Measurements from ENCODE around the gene TKT. TPM values are rescaled to one million over a fixed set of nuclear protein-coding genes. Genes with fewer than 3 reads are reported as not detected.

TKT gene
- total RNA-seq, 1 donor from 2014 or later = 423 TPM

DNA sequence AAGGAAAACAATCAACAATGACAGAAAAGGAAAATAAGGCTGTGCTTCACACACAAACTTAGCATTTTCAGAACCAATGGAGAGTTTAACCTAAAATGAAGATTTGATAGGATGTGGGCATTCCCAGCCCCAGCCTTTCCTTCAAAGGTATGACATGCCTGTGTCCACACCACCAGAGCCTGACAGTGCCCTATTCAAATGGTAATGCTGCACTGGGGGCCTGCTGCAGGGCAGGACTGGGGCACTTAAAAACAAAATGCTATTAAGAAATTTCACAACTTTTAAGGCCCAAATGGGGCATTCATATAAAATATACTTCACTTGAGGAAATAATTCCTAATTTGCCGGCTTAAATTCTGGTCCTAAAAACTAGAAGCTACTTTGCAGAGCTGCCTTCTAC, 30.9 kb upstream of the TKT start:
- Histone ChIP-seq H3K27me3 (no peaks in the 10 kb centered on the region), H3K9me3 (no peaks in the 10 kb centered on the region), H3K4me1 (no peaks in the 10 kb centered on the region), H3K36me3 (peaks cover 0 to 45% of the 10 kb centered on the region in 2 donors), H3K4me3 (no peak overlapping the region), H3K27ac (no peak overlapping the region)
- intact Hi-C loops (cut with DNase I) = no loop called here
- DNase-seq (ENCODE audit: extremely low spot score in 2 of 2) = no peak
- TF ChIP-seq POLR2AphosphoS5 (IDR thresholded peaks at IDR 0.05; ENCODE audit: insufficient read depth in 1 of 2, low read depth in 1 of 2) (no peak), POLR2A (IDR thresholded peaks at IDR 0.05) (no peak)
- TF ChIP-seq, protein P1, sequence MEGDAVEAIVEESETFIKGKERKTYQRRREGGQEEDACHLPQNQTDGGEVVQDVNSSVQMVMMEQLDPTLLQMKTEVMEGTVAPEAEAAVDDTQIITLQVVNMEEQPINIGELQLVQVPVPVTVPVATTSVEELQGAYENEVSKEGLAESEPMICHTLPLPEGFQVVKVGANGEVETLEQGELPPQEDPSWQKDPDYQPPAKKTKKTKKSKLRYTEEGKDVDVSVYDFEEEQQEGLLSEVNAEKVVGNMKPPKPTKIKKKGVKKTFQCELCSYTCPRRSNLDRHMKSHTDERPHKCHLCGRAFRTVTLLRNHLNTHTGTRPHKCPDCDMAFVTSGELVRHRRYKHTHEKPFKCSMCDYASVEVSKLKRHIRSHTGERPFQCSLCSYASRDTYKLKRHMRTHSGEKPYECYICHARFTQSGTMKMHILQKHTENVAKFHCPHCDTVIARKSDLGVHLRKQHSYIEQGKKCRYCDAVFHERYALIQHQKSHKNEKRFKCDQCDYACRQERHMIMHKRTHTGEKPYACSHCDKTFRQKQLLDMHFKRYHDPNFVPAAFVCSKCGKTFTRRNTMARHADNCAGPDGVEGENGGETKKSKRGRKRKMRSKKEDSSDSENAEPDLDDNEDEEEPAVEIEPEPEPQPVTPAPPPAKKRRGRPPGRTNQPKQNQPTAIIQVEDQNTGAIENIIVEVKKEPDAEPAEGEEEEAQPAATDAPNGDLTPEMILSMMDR (IDR thresholded peaks at IDR 0.05) = no peak

DNA sequence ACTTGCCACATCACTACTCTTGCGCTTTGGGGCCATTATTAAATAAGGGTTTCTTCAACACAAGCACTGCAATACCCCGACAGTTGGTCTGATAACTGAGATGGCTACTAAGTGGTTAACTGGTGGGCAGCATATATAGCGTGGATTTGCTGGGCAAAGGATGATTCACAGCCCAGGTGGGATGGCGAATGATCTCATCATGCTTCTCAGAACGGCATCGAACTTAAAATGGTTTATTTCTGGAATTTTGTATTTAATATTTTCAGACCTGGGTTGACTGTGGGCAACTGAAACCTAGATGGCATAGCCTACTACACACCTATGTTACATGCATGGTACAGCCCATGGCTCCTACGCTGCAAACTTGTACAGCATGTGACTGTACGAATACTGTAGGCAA, 26.8 kb upstream of the TKT start:
- Histone ChIP-seq H3K4me3 (no peak overlapping the region), H3K4me1 (no peaks in the 10 kb centered on the region), H3K27me3 (no peaks in the 10 kb centered on the region), H3K36me3 (peaks cover 0 to 19% of the 10 kb centered on the region in 2 donors), H3K9me3 (no peaks in the 10 kb centered on the region), H3K27ac (no peak overlapping the region)
- DNase-seq (ENCODE audit: extremely low spot score in 2 of 2) = no peak
- TF ChIP-seq POLR2A (IDR thresholded peaks at IDR 0.05) = no peak
- TF ChIP-seq, protein P1 (IDR thresholded peaks at IDR 0.05) = no peak
- no peak for TF ChIP-seq POLR2AphosphoS5 (IDR thresholded peaks at IDR 0.05; ENCODE audit: insufficient read depth in 1 of 2, low read depth in 1 of 2)
- intact Hi-C loops (cut with DNase I) = no loop called here

DNA sequence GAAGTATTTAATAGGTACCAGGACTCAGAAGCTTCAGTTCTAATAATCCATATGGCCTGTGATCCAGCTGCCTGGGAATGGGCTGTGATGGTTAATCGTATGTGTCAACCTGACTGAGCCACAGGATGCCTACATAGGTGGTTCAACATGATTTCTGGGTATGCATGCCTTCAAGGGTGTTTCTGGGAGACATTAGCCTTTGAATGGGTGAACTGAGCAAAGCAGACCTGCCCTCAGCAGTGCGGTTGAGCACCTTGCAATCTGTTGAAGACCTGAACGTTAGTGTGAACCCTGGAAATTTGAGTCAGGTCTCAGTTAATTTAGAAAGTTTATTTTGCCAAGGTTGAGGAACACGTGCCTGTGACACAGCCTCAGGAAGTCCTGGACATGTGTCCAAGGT, 22.8 kb upstream of the TKT start:
- H3K27ac ChIP-seq = no peak overlapping the region
- peaks cover 0 to 4% of the 10 kb centered on the region in 2 donors for H3K36me3 ChIP-seq
- no peaks in the 10 kb centered on the region for H3K4me1 ChIP-seq
- H3K9me3 ChIP-seq = no peaks in the 10 kb centered on the region
- intact Hi-C loops (cut with DNase I) = no loop called here
- no peak for DNase-seq (ENCODE audit: extremely low spot score in 2 of 2)
- no peak overlapping the region for H3K4me3 ChIP-seq
- H3K27me3 ChIP-seq = no peaks in the 10 kb centered on the region
- TF ChIP-seq, protein P1 (IDR thresholded peaks at IDR 0.05) = no peak
- TF ChIP-seq POLR2A (IDR thresholded peaks at IDR 0.05) = no peak
- TF ChIP-seq POLR2AphosphoS5 (IDR thresholded peaks at IDR 0.05; ENCODE audit: insufficient read depth in 1 of 2, low read depth in 1 of 2) = no peak

DNA sequence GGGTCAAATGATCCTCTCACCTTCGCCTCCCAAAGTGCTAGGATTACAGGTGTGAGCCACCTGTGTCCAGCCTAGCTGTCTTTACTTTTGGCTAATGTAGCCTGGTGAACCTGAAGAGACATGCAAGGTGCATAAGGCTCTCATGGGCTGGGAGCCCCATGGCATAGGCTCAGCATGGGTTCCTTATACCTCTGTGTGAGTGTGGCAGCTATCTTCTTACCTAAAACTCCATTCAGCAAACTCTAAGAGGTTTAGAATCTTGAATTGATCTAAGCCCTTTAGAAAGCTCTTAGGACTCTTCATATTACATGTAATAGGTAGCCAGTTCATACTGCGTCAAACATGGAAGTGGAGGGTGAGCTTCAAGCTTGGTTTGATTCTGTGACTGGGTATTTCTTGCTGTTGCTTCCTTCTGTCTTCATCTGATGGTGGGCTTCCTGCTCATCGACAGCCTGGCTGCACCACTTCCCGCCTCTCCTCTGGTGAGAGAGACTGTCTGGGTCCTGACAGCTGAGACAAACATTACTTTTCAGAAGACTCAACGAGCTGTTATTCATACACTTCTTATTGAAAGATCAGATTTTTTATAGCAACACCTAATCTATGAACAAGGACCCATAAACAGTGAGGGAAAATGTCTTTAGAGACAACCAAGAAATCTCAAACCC, 19.2 kb upstream of the TKT start:
- intact Hi-C loops (cut with DNase I) = no loop called here
- Histone ChIP-seq H3K4me3 (no peak overlapping the region), H3K27ac (no peak overlapping the region), H3K4me1 (peaks cover 13% of the 10 kb centered on the region), H3K9me3 (no peaks in the 10 kb centered on the region), H3K27me3 (no peaks in the 10 kb centered on the region), H3K36me3 (no peaks in the 10 kb centered on the region)
- no peak for DNase-seq (ENCODE audit: extremely low spot score in 2 of 2)
- TF ChIP-seq POLR2AphosphoS5 (IDR thresholded peaks at IDR 0.05; ENCODE audit: insufficient read depth in 1 of 2, low read depth in 1 of 2) (no peak), POLR2A (IDR thresholded peaks at IDR 0.05) (no peak)
- TF ChIP-seq, protein P1 (IDR thresholded peaks at IDR 0.05) = no peak

DNA sequence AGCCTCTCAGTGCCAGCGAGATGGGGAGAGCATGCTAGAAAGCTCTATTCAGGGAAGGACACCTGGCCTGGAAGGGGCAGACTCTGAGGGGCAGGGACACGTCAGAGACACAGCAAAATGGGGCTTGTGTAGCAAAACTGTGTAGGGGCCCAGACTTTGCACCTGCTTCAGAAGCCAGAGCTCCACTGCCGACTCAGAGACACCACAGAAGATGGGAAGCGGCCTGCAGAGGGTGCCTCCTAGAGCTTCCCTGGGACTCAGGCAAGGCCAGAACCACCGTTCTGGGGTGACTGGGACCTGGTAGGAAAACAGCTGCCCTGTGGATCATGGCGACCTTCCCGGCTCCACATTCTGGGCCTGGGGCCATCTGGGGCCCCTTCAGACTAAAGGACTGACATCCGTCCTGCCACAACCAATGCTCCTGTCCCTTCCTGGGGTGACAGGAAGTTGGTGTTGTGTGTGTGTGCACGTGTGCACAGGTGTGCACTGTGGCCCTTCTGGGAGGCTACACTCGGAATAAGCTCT, 17.4 kb upstream of the TKT start:
- H3K9me3 ChIP-seq = no peaks in the 10 kb centered on the region
- no peaks in the 10 kb centered on the region for H3K27me3 ChIP-seq
- H3K27ac ChIP-seq = no peak overlapping the region
- H3K36me3 ChIP-seq = no peaks in the 10 kb centered on the region
- no peak overlapping the region for H3K4me3 ChIP-seq
- TF ChIP-seq POLR2A (IDR thresholded peaks at IDR 0.05) (no peak), POLR2AphosphoS5 (IDR thresholded peaks at IDR 0.05; ENCODE audit: insufficient read depth in 1 of 2, low read depth in 1 of 2) (no peak)
- intact Hi-C loops (cut with DNase I) = no loop called here
- no peak for DNase-seq (ENCODE audit: extremely low spot score in 2 of 2)
- H3K4me1 ChIP-seq = peaks cover 25% of the 10 kb centered on the region

All from vagina (tissue), 2 donors.